Gastrocnemius medialis (tissue), 4 donors: Measurements from ENCODE around the gene C3orf22. TPM values are rescaled to one million over a fixed set of nuclear protein-coding genes. Genes with fewer than 3 reads are reported as not detected.

Experiments used
- ATAC-seq, 2 donors: fragments of 150-250 bp; one replicate each; pipeline ENCODE4 v1.9.1; 2016
- DNase-seq, 2 donors: peaks; one replicate each; pipeline ENCODE4 v3.0.0-alpha.2; 2019
- H3K27ac ChIP-seq, 4 donors: fragments of 200-600 bp; sonication (generic); 1 replicate in 1 of 4; 2 replicates in 3 of 4; pipeline ENCODE4 v1.5.1; 2016 to 2018; ENCODE audit warnings: mild to moderate bottlenecking in 2 of 4, moderate library complexity in 1 of 4
- H3K27me3 ChIP-seq, 3 donors: fragments of 200-600 bp; sonication (generic) in 2 of 3; 1 replicate in 1 of 3; 2 replicates in 2 of 3; pipeline versions ENCODE4 v1.5.1 to v1.6.0; 2016 to 2019; ENCODE audit warnings: mild to moderate bottlenecking in 1 of 3, moderate library complexity in 1 of 3
- H3K36me3 ChIP-seq, 2 donors: fragments of 200-600 bp; sonication (generic) in 1 of 2; one replicate each; pipeline ENCODE4 v1.5.1; 2017 to 2018
- H3K4me1 ChIP-seq, 2 donors: fragments of 200-600 bp; sonication (generic) in 1 of 2; one replicate each; pipeline ENCODE4 v1.5.1; 2016 to 2017; ENCODE audit warnings: mild to moderate bottlenecking in 2 of 2
- H3K4me3 ChIP-seq, 4 donors: fragments of 200-600 bp; sonication (generic) in 3 of 4; 1 replicate in 1 of 4; 2 replicates in 3 of 4; pipeline ENCODE4 v1.5.1; 2016 to 2019; ENCODE audit warnings: mild to moderate bottlenecking in 2 of 4
- H3K9me3 ChIP-seq, 3 donors: fragments of 200-600 bp; sonication (generic) in 2 of 3; 1 replicate in 1 of 3; 2 replicates in 2 of 3; pipeline ENCODE4 v1.5.1; 2016 to 2019
- CTCF ChIP-seq, 5 experiments: fragments of 450-650 bp in 3 of 5; fragments of 200-600 bp in 2 of 5; sonication (generic) in 2 of 5; IDR thresholded peaks in 4 of 5; conservative IDR thresholded peaks in 1 of 5; 1 replicate in 4 of 5; 2 replicates in 1 of 5; pipeline ENCODE4 v1.5.1; 2016 to 2019; ENCODE audit warnings: antibody characterized with exemption in 5 of 5, mild to moderate bottlenecking in 3 of 5, moderate library complexity in 3 of 5
- POLR2A ChIP-seq, 2 donors: fragments of 450-650 bp; IDR thresholded peaks; one replicate each; pipeline ENCODE4 v1.6.1; 2017; ENCODE audit warnings: antibody characterized with exemption in 2 of 2, mild to moderate bottlenecking in 2 of 2, moderate library complexity in 2 of 2
- in situ Hi-C, 4 donors: fragments of 200-750 bp; cut with MboI; loops; one replicate each; pipeline versions ENCODE4 v1.15.0 to v1.8.0; 2017; ENCODE audit warnings: low sequenced_read_pairs in 4 of 4
- intact Hi-C: fragments of 100-400 bp; cut with DNase I; formaldehyde crosslinking; loops from one replicate; pipeline ENCODE4 v1.15.1; 2023; ENCODE audit warnings: low total_unique reads
- total RNA-seq, 4 donors: library from RNA; depleted of rRNA; stranded (reverse); fragments of >200 nt; gene quantifications; one replicate each; pipeline versions ENCODE4 v1.1.0 to v1.2.3, GENCODE V29; 2016

Gene C3orf22
- total RNA-seq, 4 donors from 2014 or later = not detected

- TF ChIP-seq CTCF (IDR thresholded peaks at IDR 0.05 in 4 of 5, conservative IDR thresholded peaks at IDR 0.05 in 1 of 5) (no peak), POLR2A (IDR thresholded peaks at IDR 0.05) (no peak)
- Histone ChIP-seq H3K4me3 (no peak overlapping the region), H3K9me3 (no peaks in the 10 kb centered on the region), H3K27ac (no peak overlapping the region), H3K36me3 (no peaks in the 10 kb centered on the region), H3K27me3 (no peaks in the 10 kb centered on the region), H3K4me1 (peaks cover 0 to 6% of the 10 kb centered on the region in 2 donors)
- DNase-seq (no peak), ATAC-seq (no peak)
- in situ Hi-C loops = no loop called here
- intact Hi-C loops = no loop called here
Observed at GRCh38 chr3:126508564-126508964, 50.2 kb downstream of the C3orf22 start.

GRCh38 chr3:126507886-126508285 is 50.8 kb downstream of the C3orf22 start:
- H3K27me3 ChIP-seq = no peaks in the 10 kb centered on the region
- no peak overlapping the region for H3K4me3 ChIP-seq
- in situ Hi-C loops = no loop called here
- H3K36me3 ChIP-seq = no peaks in the 10 kb centered on the region
- H3K9me3 ChIP-seq = no peaks in the 10 kb centered on the region
- no peak overlapping the region for H3K27ac ChIP-seq
- TF ChIP-seq POLR2A (IDR thresholded peaks at IDR 0.05) = no peak
- TF ChIP-seq CTCF (IDR thresholded peaks at IDR 0.05 in 4 of 5, conservative IDR thresholded peaks at IDR 0.05 in 1 of 5) = no peak
- peaks cover 0 to 6% of the 10 kb centered on the region in 2 donors for H3K4me1 ChIP-seq
- intact Hi-C loops = no loop called here
- no peak for DNase-seq
- ATAC-seq = no peak

GRCh38 chr3:126503701-126504100 is 55.0 kb downstream of the C3orf22 start:
- no peak overlapping the region for H3K27ac ChIP-seq
- no peak for TF ChIP-seq CTCF (IDR thresholded peaks at IDR 0.05 in 4 of 5, conservative IDR thresholded peaks at IDR 0.05 in 1 of 5)
- no peak for TF ChIP-seq POLR2A (IDR thresholded peaks at IDR 0.05)
- DNase-seq = no peak
- in situ Hi-C loops (no loop called here), intact Hi-C loops (no loop called here)
- no peaks in the 10 kb centered on the region for H3K9me3 ChIP-seq
- H3K4me3 ChIP-seq = no peak overlapping the region
- H3K36me3 ChIP-seq = no peaks in the 10 kb centered on the region
- no peak for ATAC-seq
- H3K27me3 ChIP-seq = no peaks in the 10 kb centered on the region
- H3K4me1 ChIP-seq = no peaks in the 10 kb centered on the region

GRCh38 chr3:126502656-126503055 is 56.1 kb downstream of the C3orf22 start:
- ATAC-seq = no peak
- TF ChIP-seq CTCF (IDR thresholded peaks at IDR 0.05 in 4 of 5, conservative IDR thresholded peaks at IDR 0.05 in 1 of 5) (no peak), POLR2A (IDR thresholded peaks at IDR 0.05) (no peak)
- Histone ChIP-seq H3K9me3 (no peaks in the 10 kb centered on the region), H3K4me3 (no peak overlapping the region), H3K4me1 (no peaks in the 10 kb centered on the region), H3K27me3 (no peaks in the 10 kb centered on the region), H3K36me3 (no peaks in the 10 kb centered on the region), H3K27ac (no peak overlapping the region)
- no peak for DNase-seq
- in situ Hi-C loops (no loop called here), intact Hi-C loops (no loop called here)

DNA sequence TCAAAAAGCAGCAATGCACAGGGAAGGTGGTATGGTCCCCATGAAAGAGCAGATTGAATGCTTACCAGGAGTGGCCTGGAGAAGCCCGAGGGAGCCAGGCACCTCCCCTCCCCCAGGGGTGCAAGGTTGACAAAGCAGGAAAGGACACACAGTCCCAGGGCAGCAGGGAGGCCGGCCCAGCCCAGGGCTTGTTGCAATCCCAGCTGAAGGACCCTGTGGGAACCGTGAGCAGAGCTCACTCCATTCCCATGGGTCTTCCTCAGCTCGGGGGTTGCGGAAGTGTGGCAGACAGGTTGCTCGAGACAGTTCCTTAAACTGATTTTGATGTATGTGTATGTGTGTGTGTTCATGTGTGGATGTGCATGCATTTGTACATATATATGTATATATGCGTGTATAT is 57.0 kb downstream of the C3orf22 start:
- H3K27ac ChIP-seq = no peak overlapping the region
- ATAC-seq = no peak
- no peak for DNase-seq
- TF ChIP-seq POLR2A (IDR thresholded peaks at IDR 0.05) = no peak
- TF ChIP-seq CTCF (IDR thresholded peaks at IDR 0.05 in 4 of 5, conservative IDR thresholded peaks at IDR 0.05 in 1 of 5) = no peak
- H3K4me3 ChIP-seq = no peak overlapping the region
- no peaks in the 10 kb centered on the region for H3K9me3 ChIP-seq
- no peaks in the 10 kb centered on the region for H3K4me1 ChIP-seq
- no peaks in the 10 kb centered on the region for H3K36me3 ChIP-seq
- intact Hi-C loops (no loop called here), in situ Hi-C loops (no loop called here)
- no peaks in the 10 kb centered on the region for H3K27me3 ChIP-seq
